ENCODE results near the gene DTL. TPM values are rescaled to one million over a fixed set of nuclear protein-coding genes. Genes with fewer than 3 reads are reported as not detected.

The DTL gene
- total RNA-seq, 1 experiment from 2014 or later, result 26.7 TPM

GRCh38 chr1:212055333-212055732, 19.8 kb downstream of the DTL start:
- H3K9me3 ChIP-seq (ENCODE audit: control insufficient read depth, insufficient read depth, low read depth, low read length), result no peaks in the 10 kb centered on the region
- TF ChIP-seq POLR2AphosphoS5 (IDR thresholded peaks at IDR 0.05; ENCODE audit: low read depth, low read length), result no peak
- no peak for TF ChIP-seq SIN3A (IDR thresholded peaks at IDR 0.05; ENCODE audit: borderline replicate concordance, insufficient read depth, low read depth, low read length)
- no peak for TF ChIP-seq CTCF (IDR thresholded peaks at IDR 0.05)
- no peak for TF ChIP-seq TCF7L2 (IDR thresholded peaks at IDR 0.05; ENCODE audit: low read depth, low read length)
- TF ChIP-seq REST (IDR thresholded peaks at IDR 0.05; ENCODE audit: insufficient read depth in 1 of 2, low read depth in 2 of 2, low read length in 1 of 2), result no peak
- in situ Hi-C loops (cut with HindIII; ENCODE audit: low pct_unique_long_range_greater_than_20kb, low sequenced_read_pairs) (no loop called here), intact Hi-C loops (cut with micrococcal nuclease; ENCODE audit: unreplicated experiment) (no loop called here)
- CTCF ChIA-PET, result no interaction called here
- POLR2A ChIA-PET, result no interaction called here
- BruUV-seq (replicated peaks), result no TSS peak
- H3K36me3 ChIP-seq (ENCODE audit: control insufficient read depth, insufficient read depth, low read length), result no peaks in the 10 kb centered on the region
- H3K4me1 ChIP-seq (ENCODE audit: control insufficient read depth, insufficient read depth, low read length), result no peaks in the 10 kb centered on the region
- H3K27me3 ChIP-seq (ENCODE audit: control insufficient read depth, insufficient read depth, low read length), result no peaks in the 10 kb centered on the region
- H3K27ac ChIP-seq (ENCODE audit: low read length), result no peak overlapping the region
- ATAC-seq (no peak), DNase-seq (ENCODE audit: low read depth, low spot score) (no peak)
- H3K4me3 ChIP-seq (ENCODE audit: low read depth in 2 of 2, low read length in 2 of 2), result no peak overlapping the region

GRCh38 chr1:212060632-212061472, 25.3 kb downstream of the DTL start:
- DNase-seq (ENCODE audit: low read depth, low spot score), result no peak
- H3K4me1 ChIP-seq (ENCODE audit: control insufficient read depth, insufficient read depth, low read length), result no peaks in the 10 kb centered on the region
- H3K27ac ChIP-seq (ENCODE audit: low read length), result no peak overlapping the region
- H3K9me3 ChIP-seq (ENCODE audit: control insufficient read depth, insufficient read depth, low read depth, low read length), result no peaks in the 10 kb centered on the region
- intact Hi-C loops (cut with micrococcal nuclease; ENCODE audit: unreplicated experiment), result loop anchor here (5.0 kb wide), 1 partner anchor 396 kb away; no protein-coding TSS in a partner anchor
- CTCF ChIA-PET, result interaction anchor here (0.7 kb wide), 2 partner anchors 36 to 178 kb away, joined by 8 to 10 read pairs; no protein-coding TSS in a partner anchor
- H3K36me3 ChIP-seq (ENCODE audit: control insufficient read depth, insufficient read depth, low read length), result peaks cover 9% of the 10 kb centered on the region; the same call in 1 of the 2 replicates
- H3K4me3 ChIP-seq (ENCODE audit: low read depth in 2 of 2, low read length in 2 of 2), result no peak overlapping the region
- in situ Hi-C loops (cut with HindIII; ENCODE audit: low pct_unique_long_range_greater_than_20kb, low sequenced_read_pairs), result no loop called here
- no TSS peak for BruUV-seq (replicated peaks)
- no peak for TF ChIP-seq CTCF (IDR thresholded peaks at IDR 0.05)
- no peak for TF ChIP-seq REST (IDR thresholded peaks at IDR 0.05; ENCODE audit: insufficient read depth in 1 of 2, low read depth in 2 of 2, low read length in 1 of 2)
- TF ChIP-seq TCF7L2 (IDR thresholded peaks at IDR 0.05; ENCODE audit: low read depth, low read length), result no peak
- no peak for TF ChIP-seq SIN3A (IDR thresholded peaks at IDR 0.05; ENCODE audit: borderline replicate concordance, insufficient read depth, low read depth, low read length)
- TF ChIP-seq POLR2AphosphoS5 (IDR thresholded peaks at IDR 0.05; ENCODE audit: low read depth, low read length), result no peak
- no peak for ATAC-seq
- POLR2A ChIA-PET, result no interaction called here
- no peaks in the 10 kb centered on the region for H3K27me3 ChIP-seq (ENCODE audit: control insufficient read depth, insufficient read depth, low read length)
